Breast epithelium (tissue), 3 donors: ENCODE measurements around the gene PDE4D.

Experiments used
- CTCF ChIP-seq, 3 donors: fragments of 450-650 bp; IDR thresholded peaks; one replicate each; pipeline ENCODE4 v1.5.1; 2016 to 2017; ENCODE audit warnings: antibody characterized with exemption in 3 of 3, mild to moderate bottlenecking in 3 of 3, moderate library complexity in 3 of 3
- POLR2AphosphoS5 ChIP-seq, 3 donors: sonication (generic); formaldehyde crosslinking; IDR thresholded peaks; one replicate each; pipeline ENCODE4 v1.6.1; 2017; ENCODE audit warnings: antibody characterized with exemption in 3 of 3

DNA sequence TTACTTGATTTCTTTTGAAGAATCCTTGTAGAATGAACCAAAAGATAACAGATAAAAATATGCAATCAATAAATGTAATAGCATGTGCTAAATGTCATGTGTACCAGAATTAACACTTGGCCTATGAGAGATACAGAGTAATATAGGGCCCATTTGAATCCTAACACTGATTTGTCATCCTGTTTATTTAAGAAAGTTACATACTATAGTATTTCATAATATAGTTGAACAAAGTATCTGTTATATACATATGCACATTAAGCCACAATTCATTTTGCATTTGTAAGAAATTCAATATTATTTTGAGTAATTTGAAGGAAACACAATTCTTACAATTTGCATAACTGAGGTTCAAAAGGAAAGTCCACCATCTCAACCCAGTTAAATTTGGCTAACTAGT lies 389.5 kb downstream of the PDE4D start:
- no peak for TF ChIP-seq CTCF (IDR thresholded peaks at IDR 0.05)
- no peak for TF ChIP-seq POLR2AphosphoS5 (IDR thresholded peaks at IDR 0.05)
